GM21529 (cell line): ENCODE results near the gene ASPSCR1.
A peak's percentile ranks its signal among the peaks of the same experiment; 100 is the strongest.
"Not testable (repeated sequence)": the region's sequence is repeated elsewhere in the genome, so short reads cannot be mapped to it uniquely, and the experiment has no call there.

ENCODE experiments used
- ATAC-seq: cut with Tn5 transposase; IDR thresholded peaks from one replicate; pipeline ENCODE4 v1.9.1; 2021; ENCODE audit not compliant: unreplicated experiment

The ASPSCR1 gene

GRCh38 chr17:82035956-82036633 is 58.7 kb downstream of the ASPSCR1 start:
- no peak for ATAC-seq

DNA sequence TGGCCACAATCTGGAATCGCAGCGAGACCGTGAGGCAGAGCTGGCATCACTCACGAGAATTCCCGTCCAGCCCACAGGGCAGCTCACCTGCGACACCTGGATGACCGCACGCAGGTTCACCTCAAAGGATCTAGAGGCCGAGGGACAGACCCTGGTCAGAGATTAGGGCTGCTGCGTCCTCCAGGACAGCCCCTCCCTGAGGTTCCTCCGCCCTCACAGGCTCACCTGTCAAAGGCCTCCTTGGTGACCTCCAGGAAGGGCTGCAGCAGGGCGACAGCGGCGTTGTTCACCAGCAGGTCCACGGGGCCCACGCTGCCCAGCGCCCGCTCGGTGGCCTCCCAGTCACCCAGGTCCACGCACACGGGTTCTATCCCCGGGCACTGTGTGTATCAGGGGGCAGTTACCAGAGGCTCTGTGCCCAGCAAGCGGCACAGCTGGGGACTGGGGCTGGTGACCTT is 59.2 kb downstream of the ASPSCR1 start:
- no peak for ATAC-seq

DNA sequence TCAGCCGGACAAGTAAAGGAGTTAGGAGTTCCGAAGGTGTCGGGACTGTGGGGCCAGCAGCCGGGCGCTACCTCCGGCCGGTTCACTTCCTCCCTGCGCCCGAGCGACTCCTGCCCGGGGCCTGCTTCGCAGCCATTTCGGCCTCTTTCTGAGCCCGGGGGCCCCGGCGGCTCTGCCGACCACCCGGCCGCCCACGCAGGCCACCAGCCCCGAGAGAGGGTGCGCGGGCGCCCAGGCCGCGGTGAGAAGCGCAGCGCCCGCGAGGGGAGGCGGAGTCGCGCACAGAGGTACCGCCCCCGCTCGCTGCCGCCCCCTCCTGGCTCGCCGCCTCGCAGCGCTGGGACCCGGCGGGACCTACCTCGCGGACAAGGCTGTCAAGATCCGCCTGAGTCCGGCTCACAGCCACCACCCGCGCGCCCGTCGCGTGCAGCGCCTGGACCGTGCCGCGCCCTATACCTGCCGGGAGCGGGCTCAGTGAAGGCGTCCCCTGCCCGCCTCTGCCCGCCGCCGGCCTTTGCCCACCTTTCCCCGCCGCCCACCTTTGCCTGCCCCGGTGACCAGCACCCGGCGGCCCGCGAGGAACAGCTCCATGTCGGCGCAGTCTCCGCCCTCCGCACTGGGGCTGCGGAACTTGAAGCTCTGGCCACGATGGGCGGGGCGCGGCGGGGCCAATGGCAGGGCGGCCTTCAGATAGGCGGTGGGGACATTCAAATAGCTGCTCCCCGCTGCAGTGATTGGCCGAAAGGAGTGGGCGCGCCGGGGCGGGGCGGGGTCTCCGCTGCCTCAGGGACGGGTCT is 59.9 kb downstream of the ASPSCR1 start, which contains the start of gene DCXR:
Gene DCXR, minus strand, starts transcription at position 606 of the 797 bp plus-strand sequence. Its CDS starts 15 bp downstream, at position 591.
- ATAC-seq = peak; percentile 90

DNA sequence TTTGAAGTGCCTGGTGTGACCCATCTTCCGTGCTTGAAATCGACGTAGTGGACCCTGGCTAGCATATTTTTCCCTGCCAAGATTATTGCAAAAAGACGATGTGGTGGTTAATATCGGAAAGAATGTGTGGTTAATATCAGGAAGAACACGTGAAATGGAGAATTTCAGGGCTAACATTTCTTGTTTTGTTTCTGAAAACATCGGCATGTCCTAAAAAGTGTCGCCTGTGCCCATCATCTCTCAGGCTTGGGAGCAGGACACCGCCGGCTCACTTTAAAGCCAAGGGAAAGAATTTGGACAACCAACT is 60.4 kb downstream of the ASPSCR1 start:
- ATAC-seq = no peak

- ATAC-seq = not testable (repeated sequence)
Measured at GRCh38 chr17:82038796-82039409, 61.5 kb downstream of the ASPSCR1 start.

- no peak for ATAC-seq
Measured at GRCh38 chr17:82039695-82040299, 62.4 kb downstream of the ASPSCR1 start.

- no peak for ATAC-seq
Measured at GRCh38 chr17:82041144-82041814, 63.9 kb downstream of the ASPSCR1 start.

DNA sequence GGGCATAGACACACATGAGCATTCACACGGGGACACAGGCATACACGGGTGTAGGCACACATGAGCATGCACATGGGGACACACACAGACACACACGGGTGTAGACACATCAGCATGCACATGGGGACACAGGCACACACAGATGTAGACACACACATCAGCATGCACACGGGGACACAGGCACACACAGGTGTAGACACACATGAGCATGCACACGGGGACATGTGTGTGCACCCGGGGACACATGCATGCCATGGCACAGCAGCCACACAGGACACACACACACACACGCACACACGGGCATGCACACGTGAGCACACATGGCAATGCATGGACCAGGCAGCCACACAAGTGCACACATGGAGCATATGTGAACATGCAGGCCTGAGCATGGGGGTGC is 65.2 kb downstream of the ASPSCR1 start:
- ATAC-seq = no peak

- ATAC-seq = no peak
Measured at GRCh38 chr17:82043507-82043906, 66.1 kb downstream of the ASPSCR1 start.

GRCh38 chr17:82045936-82046484 is 68.6 kb downstream of the ASPSCR1 start:
- no peak for ATAC-seq

DNA sequence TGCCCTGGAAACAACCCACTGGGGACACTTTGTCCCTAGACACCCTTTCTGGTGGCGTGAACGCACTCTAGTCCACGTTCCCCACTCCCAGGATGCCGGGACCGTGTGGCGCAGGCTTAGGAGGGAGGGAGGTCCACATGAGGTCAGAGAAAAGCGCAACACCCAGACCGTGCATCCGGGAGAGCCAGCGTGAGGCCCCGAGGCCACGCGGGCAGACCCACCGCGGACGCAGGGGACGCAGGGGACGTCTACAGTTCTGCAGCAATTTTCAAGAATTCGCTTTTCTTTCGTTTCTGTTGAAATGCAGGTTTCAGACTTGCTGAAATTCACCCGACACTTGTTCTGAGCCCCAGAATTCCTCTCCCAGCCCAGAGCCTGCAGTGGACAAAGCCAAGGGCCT is 69.5 kb downstream of the ASPSCR1 start:
- ATAC-seq = no peak

- ATAC-seq = no peak
Measured at GRCh38 chr17:82047379-82047778, 70.0 kb downstream of the ASPSCR1 start.

DNA sequence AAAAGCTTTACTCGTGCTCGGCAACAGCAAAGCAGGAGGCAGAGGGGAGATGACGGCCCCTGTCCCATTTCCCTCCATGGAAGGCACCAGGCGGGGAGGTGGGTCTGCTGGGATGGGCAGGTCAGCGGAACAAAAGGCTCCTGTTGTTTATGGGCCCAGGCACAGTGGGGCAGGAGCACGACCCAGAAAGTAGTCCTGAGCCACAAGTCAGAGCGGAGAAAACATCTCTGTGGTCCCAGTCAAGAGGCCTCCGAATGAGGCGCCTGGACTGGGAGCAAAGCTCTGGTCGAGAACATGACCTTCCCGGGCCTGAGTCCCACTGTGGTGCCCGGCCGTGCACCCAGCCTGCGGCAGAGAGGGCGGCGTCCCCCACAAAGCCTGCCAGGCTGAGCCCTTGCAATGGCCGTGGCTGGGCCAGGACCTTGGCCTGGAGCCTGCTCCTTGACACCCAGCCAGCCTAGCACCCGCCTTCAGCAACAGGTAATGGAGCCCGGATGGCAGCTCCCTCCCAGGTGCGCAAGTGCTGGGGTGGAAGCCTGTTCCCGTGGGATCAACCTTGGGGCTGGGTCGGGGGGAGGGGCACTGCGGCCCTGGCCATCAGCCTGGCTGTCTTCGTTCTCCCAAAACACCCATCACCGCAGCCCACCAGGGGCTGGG is 70.6 kb downstream of the ASPSCR1 start:
- ATAC-seq = no peak

- no peak for ATAC-seq
Measured at GRCh38 chr17:82048571-82048971, 71.1 kb downstream of the ASPSCR1 start.

DNA sequence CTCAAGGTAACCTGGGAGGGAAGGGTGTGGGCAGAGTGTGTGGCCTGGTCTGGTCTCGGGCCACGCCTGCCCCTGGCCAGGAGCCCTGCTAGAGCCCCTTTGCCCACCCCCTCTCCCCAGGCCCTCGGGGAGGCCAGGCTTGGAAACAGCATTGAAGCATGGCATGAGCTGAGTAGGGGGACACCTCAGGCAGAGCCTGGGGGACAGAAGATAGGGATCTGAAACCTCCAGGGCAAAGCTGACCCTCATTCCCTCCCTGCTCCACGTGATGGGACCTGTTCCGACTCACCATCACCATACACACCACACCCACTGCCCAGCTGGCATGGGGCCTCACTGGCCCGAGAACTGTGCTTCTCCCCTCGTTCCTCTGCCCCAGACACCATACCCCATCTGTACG is 71.7 kb downstream of the ASPSCR1 start:
- ATAC-seq = no peak

DNA sequence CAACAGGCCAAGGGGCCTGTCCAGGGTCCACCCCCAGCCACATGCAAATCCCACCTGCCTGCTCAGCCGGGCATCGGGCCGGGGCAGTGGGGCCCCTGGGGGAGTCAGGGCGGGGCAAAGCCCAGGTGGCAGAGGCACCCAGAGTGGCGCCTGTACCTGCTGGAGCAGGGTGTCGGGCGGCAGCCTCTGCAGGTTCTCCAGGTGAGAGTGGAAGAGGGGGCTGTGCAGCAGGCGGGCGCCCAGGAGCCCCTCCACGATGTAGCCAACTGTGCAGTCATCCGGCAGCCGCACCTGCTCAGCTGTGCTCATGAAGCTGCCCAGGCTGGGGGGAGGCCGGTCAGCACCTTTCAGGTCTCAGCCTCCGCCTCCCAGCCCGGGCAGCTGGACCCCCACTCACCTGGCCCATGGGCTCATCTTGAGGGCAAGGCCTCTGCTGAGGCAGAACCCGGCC is 72.1 kb downstream of the ASPSCR1 start:
- no peak for ATAC-seq

- ATAC-seq = no peak
Measured at GRCh38 chr17:82050152-82050760, 72.8 kb downstream of the ASPSCR1 start.

DNA sequence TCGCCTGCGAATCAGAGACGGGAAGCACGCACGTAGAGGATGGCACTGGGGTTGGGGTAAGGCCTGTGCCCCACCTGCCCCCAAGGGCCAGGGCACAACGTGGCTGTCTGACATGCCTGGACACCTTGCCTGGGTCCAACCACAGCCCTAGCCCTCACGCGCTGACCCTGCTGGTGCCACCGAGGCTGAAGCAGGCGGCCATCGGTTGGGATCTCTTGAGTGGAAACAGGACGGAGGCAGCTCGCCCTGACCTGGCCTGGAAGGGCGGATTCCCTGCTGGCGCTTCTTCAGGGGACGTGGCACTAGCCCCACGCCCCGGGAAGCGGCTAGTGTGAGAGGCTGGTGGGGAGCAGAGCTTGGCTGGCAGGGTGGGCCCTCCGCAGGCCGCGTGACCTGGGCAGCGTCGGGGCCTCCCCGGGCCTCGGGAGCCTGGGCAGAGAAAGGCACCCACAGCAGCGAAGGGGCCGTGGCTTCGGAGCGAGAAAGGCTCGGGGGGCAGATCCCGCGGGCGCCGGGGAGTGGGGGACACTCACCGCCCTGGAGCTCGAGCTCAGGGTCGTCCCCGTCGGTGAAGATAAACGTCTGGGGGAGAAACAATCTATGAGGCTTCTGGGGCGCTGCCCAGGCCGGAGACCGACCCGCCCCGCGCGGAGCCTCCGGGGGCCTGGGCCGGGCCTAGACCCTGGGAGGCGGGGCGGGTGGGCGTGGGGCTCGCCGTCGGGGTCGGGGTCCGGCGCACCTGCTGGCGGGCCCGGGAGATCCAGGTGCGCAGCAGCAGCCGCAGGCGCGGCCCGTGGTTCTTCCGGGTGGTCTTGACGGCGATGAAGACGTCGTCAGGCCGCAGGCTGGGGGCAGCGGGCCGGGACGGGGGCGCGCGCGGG is 73.6 kb downstream of the ASPSCR1 start:
- peak; percentile 21 for ATAC-seq
